ENCODE data around the gene DOCK3.
A peak's percentile ranks its signal among the peaks of the same experiment; 100 is the strongest.

Gene DOCK3

DNA sequence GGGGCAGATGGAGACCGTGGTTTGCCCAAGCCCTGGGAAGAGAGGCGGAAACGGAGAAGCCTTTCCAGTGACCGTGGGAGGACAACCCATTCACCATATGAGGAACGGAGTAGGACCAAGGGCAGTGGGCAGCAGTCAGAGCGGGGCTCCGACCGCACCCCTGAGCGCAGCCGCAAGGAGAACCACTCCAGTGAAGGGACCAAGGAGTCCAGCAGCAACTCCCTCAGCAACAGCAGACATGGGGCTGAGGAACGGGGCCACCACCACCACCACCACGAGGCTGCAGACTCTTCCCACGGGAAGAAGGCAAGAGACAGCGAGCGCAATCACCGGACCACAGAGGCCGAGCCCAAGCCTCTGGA lies 718.4 kb downstream of the DOCK3 start:
- DNase-seq (ENCODE audit: insufficient read length, low spot score) (no peak), FAIRE-seq (no peak)
- TF ChIP-seq POU2F2 (IDR thresholded peaks at IDR 0.05; ENCODE audit: low read depth, low read length) (no peak), POLR2A (IDR thresholded peaks at IDR 0.05; ENCODE audit: low read depth, low read length) (no peak), TAF1 (IDR thresholded peaks at IDR 0.05; ENCODE audit: low read depth, low read length) (no peak), PAX5 (IDR thresholded peaks at IDR 0.05; ENCODE audit: insufficient read depth, low read length, severe bottlenecking) (no peak), POLR2AphosphoS5 (IDR thresholded peaks at IDR 0.05; ENCODE audit: low read depth, low read length) (no peak), SPI1 (IDR thresholded peaks at IDR 0.05; ENCODE audit: low read depth, low read length) (no peak)

- FAIRE-seq (no peak), DNase-seq (ENCODE audit: insufficient read length, low spot score) (no peak)
- TF ChIP-seq POLR2AphosphoS5 (IDR thresholded peaks at IDR 0.05; ENCODE audit: low read depth, low read length) = peak; percentile 78
- TF ChIP-seq POLR2A (IDR thresholded peaks at IDR 0.05; ENCODE audit: low read depth, low read length) = no peak; the same call in 1 of the 2 replicates
Observed at GRCh38 chr3:51393564-51393963, 718.8 kb downstream of the DOCK3 start.

DNA sequence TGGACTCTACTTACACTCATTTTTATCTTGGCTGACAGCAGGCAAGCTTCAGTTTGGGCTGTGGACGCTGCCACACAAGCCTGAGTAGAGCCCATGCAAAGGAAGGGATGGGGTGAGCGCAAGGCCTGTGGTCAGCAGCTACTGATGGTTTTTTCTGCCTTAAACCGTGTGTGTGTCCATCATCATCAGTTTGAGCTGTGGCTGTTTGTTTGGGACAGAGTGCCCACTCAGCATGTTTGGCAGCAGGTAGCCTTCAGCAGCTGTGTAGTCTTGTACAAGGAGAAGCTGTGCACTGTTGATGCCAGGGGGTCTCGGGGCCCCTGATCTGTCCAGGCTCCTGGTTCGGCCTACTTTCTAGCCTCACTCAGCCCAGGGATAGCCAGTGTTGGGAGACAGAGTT lies 719.8 kb downstream of the DOCK3 start:
- DNase-seq (ENCODE audit: insufficient read length, low spot score) (no peak), FAIRE-seq (no peak)

GRCh38 chr3:51395493-51396213 lies 720.9 kb downstream of the DOCK3 start:
- DNase-seq (ENCODE audit: insufficient read length, low spot score) (no peak), FAIRE-seq (no peak)
- TF ChIP-seq POU2F2 (IDR thresholded peaks at IDR 0.05; ENCODE audit: low read depth, low read length) (no peak), POLR2AphosphoS5 (IDR thresholded peaks at IDR 0.05; ENCODE audit: low read depth, low read length) (peak; percentile 48; the same call in 1 of the 2 replicates), POLR2A (IDR thresholded peaks at IDR 0.05; ENCODE audit: low read depth, low read length) (peak; percentile 58)

More for the DNA sequence above, 719.8 kb downstream of the DOCK3 start:
- peak; percentile 56; the same call in 1 of the 2 replicates for TF ChIP-seq POLR2A (IDR thresholded peaks at IDR 0.05; ENCODE audit: low read depth, low read length)
- peak; percentile 76 for TF ChIP-seq POLR2AphosphoS5 (IDR thresholded peaks at IDR 0.05; ENCODE audit: low read depth, low read length)
- no peak for TF ChIP-seq SPI1 (IDR thresholded peaks at IDR 0.05; ENCODE audit: low read depth, low read length)
- TF ChIP-seq POU2F2 (IDR thresholded peaks at IDR 0.05; ENCODE audit: low read depth, low read length) = 0 out of 2 replicates have a peak, but pooled peaks have one; percentile 5

GRCh38 chr3:51396401-51396800 lies 721.7 kb downstream of the DOCK3 start:
- no peak for TF ChIP-seq SPI1 (IDR thresholded peaks at IDR 0.05; ENCODE audit: low read depth, low read length)
- no peak for TF ChIP-seq POU2F2 (IDR thresholded peaks at IDR 0.05; ENCODE audit: low read depth, low read length)
- no peak for TF ChIP-seq TAF1 (IDR thresholded peaks at IDR 0.05; ENCODE audit: low read depth, low read length)
- TF ChIP-seq POLR2A (IDR thresholded peaks at IDR 0.05; ENCODE audit: low read depth, low read length) = peak; percentile 64; the same call in 1 of the 2 replicates
- TF ChIP-seq POLR2AphosphoS5 (IDR thresholded peaks at IDR 0.05; ENCODE audit: low read depth, low read length) = peak; percentile 65; the same call in 1 of the 2 replicates
- no peak for TF ChIP-seq PAX5 (IDR thresholded peaks at IDR 0.05; ENCODE audit: insufficient read depth, low read length, severe bottlenecking)
- DNase-seq (ENCODE audit: insufficient read length, low spot score) = no peak
- no peak for FAIRE-seq

GRCh38 chr3:51397392-51397791 lies 722.7 kb downstream of the DOCK3 start:
- TF ChIP-seq POLR2AphosphoS5 (IDR thresholded peaks at IDR 0.05; ENCODE audit: low read depth, low read length) (no peak), POU2F2 (IDR thresholded peaks at IDR 0.05; ENCODE audit: low read depth, low read length) (no peak), PAX5 (IDR thresholded peaks at IDR 0.05; ENCODE audit: insufficient read depth, low read length, severe bottlenecking) (no peak), SPI1 (IDR thresholded peaks at IDR 0.05; ENCODE audit: low read depth, low read length) (no peak), POLR2A (IDR thresholded peaks at IDR 0.05; ENCODE audit: low read depth, low read length) (no peak), TAF1 (IDR thresholded peaks at IDR 0.05; ENCODE audit: low read depth, low read length) (no peak)
- FAIRE-seq (no peak), DNase-seq (ENCODE audit: insufficient read length, low spot score) (no peak)

GRCh38 chr3:51398595-51399310 lies 724.0 kb downstream of the DOCK3 start:
- peak; percentile 9 for FAIRE-seq
- TF ChIP-seq POLR2A (IDR thresholded peaks at IDR 0.05; ENCODE audit: low read depth, low read length) (no peak), POLR2AphosphoS5 (IDR thresholded peaks at IDR 0.05; ENCODE audit: low read depth, low read length) (no peak), POU2F2 (IDR thresholded peaks at IDR 0.05; ENCODE audit: low read depth, low read length) (no peak)

GRCh38 chr3:51400166-51400565 lies 725.4 kb downstream of the DOCK3 start:
- no peak for DNase-seq (ENCODE audit: insufficient read length, low spot score)
- TF ChIP-seq PAX5 (IDR thresholded peaks at IDR 0.05; ENCODE audit: insufficient read depth, low read length, severe bottlenecking) (no peak), POLR2AphosphoS5 (IDR thresholded peaks at IDR 0.05; ENCODE audit: low read depth, low read length) (no peak), TAF1 (IDR thresholded peaks at IDR 0.05; ENCODE audit: low read depth, low read length) (no peak), POLR2A (IDR thresholded peaks at IDR 0.05; ENCODE audit: low read depth, low read length) (no peak), SPI1 (IDR thresholded peaks at IDR 0.05; ENCODE audit: low read depth, low read length) (no peak), POU2F2 (IDR thresholded peaks at IDR 0.05; ENCODE audit: low read depth, low read length) (no peak)
- no peak for FAIRE-seq

More at GRCh38 chr3:51398595-51399310, 724.0 kb downstream of the DOCK3 start:
- no peak for DNase-seq (ENCODE audit: insufficient read length, low spot score)

- TF ChIP-seq TAF1 (IDR thresholded peaks at IDR 0.05; ENCODE audit: low read depth, low read length) (no peak), POLR2A (IDR thresholded peaks at IDR 0.05; ENCODE audit: low read depth, low read length) (no peak), PAX5 (IDR thresholded peaks at IDR 0.05; ENCODE audit: insufficient read depth, low read length, severe bottlenecking) (no peak), SPI1 (IDR thresholded peaks at IDR 0.05; ENCODE audit: low read depth, low read length) (no peak), POU2F2 (IDR thresholded peaks at IDR 0.05; ENCODE audit: low read depth, low read length) (no peak), POLR2AphosphoS5 (IDR thresholded peaks at IDR 0.05; ENCODE audit: low read depth, low read length) (no peak)
- DNase-seq (ENCODE audit: insufficient read length, low spot score) (no peak), FAIRE-seq (no peak)
Observed at GRCh38 chr3:51401735-51402134, 727.0 kb downstream of the DOCK3 start.

DNA sequence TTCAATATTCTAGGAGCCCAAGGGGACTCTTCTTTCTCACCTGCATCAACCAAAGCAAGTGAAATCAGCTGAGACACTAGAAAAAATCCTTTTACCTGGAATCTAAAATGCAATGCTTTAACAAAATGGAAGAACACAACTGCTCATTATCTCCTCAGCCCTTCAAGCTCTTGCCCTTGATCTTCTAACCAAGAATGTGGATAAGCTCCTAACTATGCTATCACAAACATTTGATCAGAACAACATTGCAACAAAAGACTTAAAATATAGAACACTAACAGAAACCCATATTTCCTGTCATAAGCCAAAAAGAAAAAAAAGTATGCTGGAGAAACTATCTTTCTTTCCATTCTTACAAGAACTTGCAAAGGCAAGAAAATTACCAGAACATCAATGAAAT lies 728.9 kb downstream of the DOCK3 start:
- TF ChIP-seq POLR2AphosphoS5 (IDR thresholded peaks at IDR 0.05; ENCODE audit: low read depth, low read length) (no peak), POLR2A (IDR thresholded peaks at IDR 0.05; ENCODE audit: low read depth, low read length) (no peak), POU2F2 (IDR thresholded peaks at IDR 0.05; ENCODE audit: low read depth, low read length) (no peak), SPI1 (IDR thresholded peaks at IDR 0.05; ENCODE audit: low read depth, low read length) (no peak), TAF1 (IDR thresholded peaks at IDR 0.05; ENCODE audit: low read depth, low read length) (no peak), PAX5 (IDR thresholded peaks at IDR 0.05; ENCODE audit: insufficient read depth, low read length, severe bottlenecking) (no peak)
- DNase-seq (ENCODE audit: insufficient read length, low spot score) (no peak), FAIRE-seq (no peak)

All from GM12891 (cell line).